Measurements from ENCODE around the gene RAP1A.
"Not testable (repeated sequence)": the region's sequence is repeated elsewhere in the genome, so short reads cannot be mapped to it uniquely, and the experiment has no call there.

Gene RAP1A

DNA sequence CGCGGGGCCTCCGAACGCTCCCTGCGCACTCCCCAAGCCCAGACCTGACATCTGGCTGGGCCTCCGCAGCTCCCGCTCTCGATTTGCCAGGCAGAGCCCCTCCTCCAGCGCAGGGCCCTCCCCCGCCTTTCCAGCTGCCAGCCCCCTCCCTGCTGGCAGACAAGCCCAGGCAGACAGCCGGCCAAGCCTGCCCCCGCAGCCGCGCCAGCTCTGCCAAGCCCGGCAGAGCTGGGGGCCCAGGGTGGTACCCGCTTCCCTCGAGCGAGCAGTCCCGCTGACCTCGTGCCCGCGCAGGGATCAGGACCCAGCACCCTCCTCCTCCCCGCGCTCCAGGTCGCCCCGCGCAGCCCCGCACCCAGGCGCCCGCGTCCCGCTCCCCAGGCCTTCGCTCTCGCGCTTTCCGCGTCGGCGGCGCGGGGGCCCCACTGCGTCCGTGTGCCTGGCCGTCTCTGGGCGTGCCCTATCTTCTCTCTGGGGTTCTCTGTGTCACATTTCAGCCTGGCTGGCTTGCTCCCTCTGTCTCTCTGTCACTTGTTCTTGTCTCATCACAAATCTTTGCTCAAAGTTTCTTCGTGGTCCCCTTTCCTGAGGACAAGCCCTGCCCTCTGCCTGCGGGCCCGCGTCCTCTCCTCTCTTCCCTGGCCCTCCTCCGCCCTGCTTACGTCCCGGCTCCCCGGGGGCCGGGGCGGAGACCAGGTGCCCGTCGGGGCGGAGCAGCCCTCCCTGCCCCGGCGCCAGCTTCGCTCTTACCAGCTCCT lies 119.0 kb downstream of the RAP1A start:
- DNase-seq: peak; percentile 87

- DNase-seq: peak; percentile 91
Measured at GRCh38 chr1:111739194-111739924, 119.8 kb downstream of the RAP1A start, which contains the start of gene INKA2. TSS of gene INKA2 (minus strand) at chr1:111739395. CDS start at chr1:111739242, 153 bp downstream.

DNA sequence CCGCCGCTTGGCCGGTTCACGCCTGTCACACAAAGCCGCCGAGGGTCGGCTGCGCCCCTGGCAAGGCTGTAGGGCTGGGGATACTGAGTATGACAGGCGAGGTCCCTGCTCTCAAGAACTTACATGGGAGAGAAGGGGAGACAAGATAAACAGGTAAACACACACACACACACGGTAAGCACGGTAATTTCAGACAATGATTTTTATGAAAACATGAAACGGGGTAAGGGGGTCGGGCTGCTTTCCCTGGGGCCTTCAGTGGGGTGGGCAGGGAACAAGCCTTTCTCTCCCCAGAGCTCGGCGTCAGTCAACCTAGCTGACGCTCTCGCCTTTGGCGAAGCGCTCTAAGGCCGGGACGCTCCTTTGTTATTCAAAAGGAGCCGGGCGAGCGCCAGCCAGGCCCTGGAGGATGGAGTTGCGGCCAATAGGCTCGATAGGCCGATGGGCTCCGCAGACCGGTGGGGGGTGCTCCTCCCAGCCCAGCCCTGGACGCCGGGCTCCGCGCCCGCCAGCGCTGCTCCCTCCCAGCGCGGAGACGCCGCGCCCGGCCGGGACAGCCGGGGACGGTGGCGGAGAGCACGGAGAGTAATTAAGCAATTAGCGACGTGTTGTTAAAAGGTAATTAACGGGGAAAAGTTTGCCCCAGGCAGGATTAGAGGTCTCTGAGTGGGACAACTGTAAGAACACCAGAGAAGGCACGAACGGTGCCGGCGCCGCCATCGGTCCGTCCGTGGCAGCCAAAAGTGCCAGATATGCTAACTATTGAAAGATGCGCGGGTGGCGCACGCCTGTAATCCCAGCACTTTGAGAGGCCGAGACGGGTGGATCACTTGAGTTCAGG lies 120.6 kb downstream of the RAP1A start:
- DNase-seq: peak; percentile 56

GRCh38 chr1:111742292-111742691 lies 122.7 kb downstream of the RAP1A start:
- DNase-seq: not testable (repeated sequence)

- DNase-seq: no peak
Measured at GRCh38 chr1:111742938-111743549, 123.5 kb downstream of the RAP1A start.

- no peak for DNase-seq
Measured at GRCh38 chr1:111743679-111744101, 124.1 kb downstream of the RAP1A start.

DNA sequence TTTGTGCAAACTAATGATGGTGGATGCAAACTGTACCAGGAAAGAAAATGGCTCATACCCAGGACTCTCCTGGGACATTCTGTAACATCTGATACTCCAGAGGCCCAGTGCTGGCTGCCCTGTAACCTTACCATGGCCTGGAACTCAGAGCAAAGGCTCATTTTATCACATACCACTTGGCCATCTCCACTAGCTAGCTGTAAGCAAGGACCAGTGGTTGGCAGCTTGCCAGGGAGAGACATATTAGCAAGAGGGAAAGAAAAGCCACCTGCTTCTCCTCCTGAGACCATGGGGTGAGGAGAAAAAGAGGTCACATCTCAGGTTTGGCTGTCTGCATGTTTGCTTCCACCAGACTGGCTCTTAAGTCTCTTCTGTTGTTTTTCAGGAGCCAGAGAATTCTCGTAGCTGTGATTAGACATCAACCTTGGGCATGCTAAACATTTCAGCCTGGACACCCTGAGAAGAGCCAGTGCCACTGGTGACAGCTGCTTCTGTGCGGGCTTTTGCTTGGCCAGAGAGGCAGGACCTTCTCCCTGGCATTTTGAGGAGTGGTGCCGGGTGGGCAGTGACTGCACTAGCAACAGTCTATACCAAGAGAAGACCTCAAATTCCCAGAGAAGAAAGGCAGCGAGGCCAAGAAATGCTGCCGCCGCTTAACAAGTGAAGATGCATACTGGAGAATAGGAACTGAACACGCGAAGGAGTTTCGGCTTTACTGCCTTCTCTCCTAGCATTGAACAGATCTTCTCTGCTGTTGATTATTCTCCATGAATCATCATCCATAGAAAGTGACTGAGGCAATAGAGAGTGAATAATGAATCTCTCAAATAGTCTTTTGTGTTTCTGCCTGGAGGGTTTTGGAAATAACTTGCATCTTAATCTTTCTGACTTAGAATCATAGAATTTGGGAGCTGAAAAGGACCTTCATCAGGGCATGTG lies 126.4 kb downstream of the RAP1A start:
- DNase-seq: peak; percentile 21

DNA sequence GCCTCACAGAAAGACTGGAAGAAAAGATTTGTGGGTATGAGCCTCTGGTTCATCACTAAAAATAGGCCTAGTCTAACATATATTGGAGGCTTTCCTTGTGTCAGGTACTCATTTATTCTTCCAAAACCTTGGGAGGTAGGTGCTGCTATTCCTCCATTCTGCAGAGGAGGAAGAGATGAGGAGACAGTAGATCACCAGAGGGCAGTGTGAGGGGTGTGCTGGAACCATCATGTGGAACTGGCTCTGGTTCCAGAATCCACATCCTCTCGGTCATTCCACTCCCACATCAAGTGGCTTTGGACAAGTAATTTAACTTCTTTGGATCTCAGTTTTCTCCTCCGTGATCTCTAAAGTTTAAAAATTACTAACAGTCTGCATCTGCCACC lies 127.0 kb downstream of the RAP1A start:
- no peak for DNase-seq

DNA sequence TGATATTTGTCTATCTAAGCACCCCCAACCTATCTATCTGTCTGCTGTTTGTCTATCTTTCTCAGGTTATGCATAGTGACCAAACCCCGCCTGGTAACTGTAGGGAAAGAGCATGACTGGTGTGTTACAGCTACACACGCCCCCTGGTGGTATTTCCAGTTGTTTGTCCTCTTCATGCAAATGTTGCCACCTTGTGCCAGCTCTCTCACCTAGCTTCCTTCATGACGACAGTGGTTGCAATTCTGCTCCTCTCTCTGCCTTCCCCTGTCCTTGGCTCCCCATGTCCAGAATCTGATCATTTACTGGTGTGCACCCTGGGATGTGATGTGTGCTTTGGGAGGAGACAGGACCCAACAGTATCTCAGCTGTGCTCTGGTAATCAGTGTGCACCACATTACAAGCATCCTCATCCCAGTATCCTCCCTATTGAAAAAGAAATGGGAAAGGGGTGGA lies 127.7 kb downstream of the RAP1A start:
- DNase-seq: no peak

GRCh38 chr1:111747947-111748346 lies 128.4 kb downstream of the RAP1A start:
- DNase-seq: no peak

GRCh38 chr1:111749628-111750027 lies 130.0 kb downstream of the RAP1A start:
- DNase-seq: no peak

GRCh38 chr1:111750856-111751255 lies 131.3 kb downstream of the RAP1A start:
- DNase-seq: no peak

DNA sequence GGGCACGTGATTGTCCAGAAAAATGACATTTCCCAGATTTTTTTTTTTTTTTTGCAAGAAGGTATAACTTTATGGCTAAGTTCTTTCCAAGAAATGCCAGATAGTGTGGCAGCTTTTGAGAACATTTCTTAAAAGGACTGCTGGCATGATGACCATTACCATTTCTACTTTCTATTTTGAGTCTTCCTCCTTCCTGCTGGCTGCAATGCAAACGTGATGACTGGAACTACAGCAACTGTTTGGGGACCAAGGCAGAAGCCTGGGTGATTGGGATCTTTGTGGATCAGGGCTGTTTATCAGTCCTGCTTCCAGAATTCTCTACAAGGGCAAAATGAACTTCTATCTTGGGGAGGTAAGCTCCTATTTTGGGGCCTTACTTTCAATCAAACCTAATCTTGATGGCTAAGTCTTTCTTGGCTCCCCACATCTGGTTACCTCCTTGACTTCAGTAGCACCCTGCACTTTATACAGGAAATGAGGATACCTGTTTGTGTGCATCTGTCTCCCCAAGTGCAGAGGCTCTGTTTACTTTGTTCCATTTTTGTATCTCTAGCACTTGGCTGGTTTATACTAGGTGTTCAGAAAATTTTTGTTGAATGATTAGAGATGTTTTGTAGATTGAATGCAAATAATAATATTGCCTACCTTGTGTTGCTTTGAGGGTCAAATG lies 132.5 kb downstream of the RAP1A start:
- DNase-seq: no peak

- peak; percentile 71 for DNase-seq
Measured at GRCh38 chr1:111754984-111755330, 135.4 kb downstream of the RAP1A start.

DNA sequence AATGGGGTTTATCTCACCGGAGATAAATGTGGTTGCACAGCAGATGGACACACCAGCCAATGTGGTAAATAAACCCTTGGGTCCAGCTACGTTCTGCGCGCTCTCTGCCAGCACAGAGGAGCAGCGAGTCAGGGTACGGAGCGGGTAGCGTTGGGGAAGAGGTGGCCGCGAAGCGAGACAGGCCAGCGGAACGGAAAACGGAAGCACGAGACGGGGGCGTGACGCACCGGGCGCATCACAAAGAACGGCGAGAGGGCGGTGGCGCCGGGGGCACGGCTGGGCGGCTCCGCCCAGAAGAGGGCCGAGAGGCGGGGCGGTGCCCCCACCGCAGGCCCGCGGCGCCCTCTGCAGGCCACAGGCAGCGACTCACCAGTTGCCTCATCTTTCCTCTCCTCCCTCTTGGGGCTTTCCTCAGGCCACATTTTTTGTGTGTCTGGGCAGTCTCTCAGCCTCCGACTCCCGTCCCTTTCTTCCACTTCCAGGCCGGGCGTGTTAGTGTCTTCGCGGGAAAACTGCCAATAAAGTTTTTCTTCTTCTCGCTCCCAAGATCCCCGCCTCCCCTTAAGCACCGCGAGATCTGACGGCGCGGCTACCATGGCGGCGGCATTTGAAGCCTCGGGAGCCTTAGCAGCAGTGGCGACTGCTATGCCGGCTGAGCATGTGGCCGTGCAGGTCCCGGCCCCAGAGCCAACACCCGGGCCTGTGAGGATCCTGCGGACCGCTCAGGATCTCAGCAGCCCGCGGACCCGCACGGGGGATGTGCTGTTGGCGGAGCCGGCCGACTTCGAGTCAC lies 135.9 kb downstream of the RAP1A start, which contains the start of gene DDX20:
TSS of gene DDX20 (plus strand) at position 571 of the 793 bp plus-strand sequence. CDS start at position 595, 24 bp downstream.
- DNase-seq: peak; percentile 99

DNA sequence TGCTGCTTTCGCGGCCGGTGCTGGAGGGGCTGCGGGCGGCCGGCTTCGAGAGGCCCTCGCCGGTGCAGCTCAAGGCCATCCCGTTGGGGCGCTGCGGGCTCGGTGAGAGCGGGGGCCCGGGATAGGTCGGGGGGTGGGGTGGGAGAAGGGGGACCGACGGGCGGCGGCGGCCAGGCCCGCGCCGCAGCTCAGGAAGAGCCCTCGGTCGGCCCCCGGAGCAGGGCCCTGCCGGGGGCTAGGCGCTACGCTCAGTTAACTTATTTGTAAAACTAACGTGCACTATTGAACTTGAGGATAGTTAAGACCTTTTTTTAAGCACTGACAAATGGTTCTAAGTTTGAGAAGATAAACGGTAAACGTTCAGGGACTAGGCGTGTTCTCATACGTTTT lies 136.5 kb downstream of the RAP1A start:
- no peak for DNase-seq

GRCh38 chr1:111758373-111758772 lies 138.8 kb downstream of the RAP1A start:
- DNase-seq: no peak

GRCh38 chr1:111761717-111762116 lies 142.1 kb downstream of the RAP1A start:
- no peak for DNase-seq

DNA sequence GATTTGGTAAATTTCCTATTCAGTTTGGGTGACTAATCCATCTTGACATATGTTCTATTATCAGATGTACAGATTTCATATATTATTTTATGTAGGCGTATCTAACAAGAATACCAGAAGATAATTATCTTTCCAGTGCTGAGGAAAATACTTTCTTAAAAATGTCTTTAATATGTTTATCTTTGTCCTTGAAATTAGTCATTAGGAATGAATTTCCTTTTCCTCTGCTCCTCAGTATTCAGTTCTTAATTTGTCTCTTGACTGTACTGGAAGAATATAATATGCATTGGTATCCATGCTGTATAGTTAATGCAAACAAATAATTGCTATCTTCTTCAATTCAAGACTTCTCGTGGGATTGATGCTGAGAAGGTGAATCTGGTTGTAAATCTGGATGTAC lies 142.7 kb downstream of the RAP1A start:
- no peak for DNase-seq

Measured in DMS79 treated with DMSO at 0.1 percent for 48 hours (cell line).